HepG2 (cell line): ENCODE data around the gene CDK5RAP1. TPM values are rescaled to one million over a fixed set of nuclear protein-coding genes. Genes with fewer than 3 reads are reported as not detected.
A peak's percentile ranks its signal among the peaks of the same experiment; 100 is the strongest.

ENCODE experiments used
- ATAC-seq: fragments of 200-7000 bp; cut with Tn5 transposase; 3 replicates; pipeline ENCODE4 v1.9.1; 2020; ENCODE audit warnings: mild to moderate bottlenecking, moderate library complexity
- BruUV-seq: library from RNA; stranded (reverse); fragments of 400-500 nt; replicated peaks from 2 replicates; lab custom pipeline; 2021; lab: Mats Ljungman, UMichigan
- CTCF ChIA-PET: fragments of 300-600 bp; formaldehyde crosslinking; extraction: SDS; loops from one replicate; lab custom pipeline; 2021; ENCODE audit warnings: low total read pairs, inconsistent platforms, low intra/inter-chr PET ratio; lab: Yijun Ruan, JAX
- POLR2A ChIA-PET: fragments of 350-600 bp; sonication (Branson Sonifier 250); formaldehyde crosslinking; loops from one replicate; lab custom pipeline; 2020; ENCODE audit warnings: antibody characterized with exemption, inconsistent platforms; lab: Yijun Ruan, JAX
- DNase-seq: peaks from one replicate; pipeline ENCODE4 v3.0.0-alpha.2; 2015; ENCODE audit warnings: low spot score
- FAIRE-seq: peaks from 3 replicates; lab custom pipeline; 2011; peaks lifted over from hg19 to GRCh38; lab: Jason Lieb, UNC
- H2AFZ ChIP-seq: one replicate; pipeline ENCODE4 v1.6.1; 2011; ENCODE audit warnings: low read length, inconsistent platforms
- H3K27ac ChIP-seq: fragments of 300-600 bp; 3 replicates; pipeline ENCODE4 v1.8.0; 2011; ENCODE audit warnings: mixed run types, mild to moderate bottlenecking, mixed read lengths, low read length, inconsistent platforms; ENCODE audit not compliant: insufficient read depth; ENCODE audit errors: extremely low read length
- H3K27me3 ChIP-seq, 2 experiments: fragments of 200-600 bp in 1 of 2; 2 replicates in 1 of 2; 3 replicates in 1 of 2; pipeline versions ENCODE4 v1.6.0 to v1.8.0; 2011; ENCODE audit warnings: low read length in 2 of 2, mild to moderate bottlenecking in 2 of 2, moderate library complexity in 2 of 2, inconsistent platforms in 1 of 2; ENCODE audit not compliant: insufficient read depth in 2 of 2, control insufficient read depth in 1 of 2
- H3K36me3 ChIP-seq, 2 experiments: fragments of 200-600 bp in 1 of 2; replicated peaks in 1 of 2; 2 replicates in 1 of 2; 3 replicates in 1 of 2; pipeline versions ENCODE4 v1.5.1 to v1.8.0; 2011; ENCODE audit warnings: low read length in 2 of 2, inconsistent platforms in 1 of 2; ENCODE audit not compliant: insufficient read depth in 2 of 2, control insufficient read depth in 1 of 2
- H3K4me1 ChIP-seq: 2 replicates; pipeline ENCODE4 v1.5.1; 2012; ENCODE audit warnings: low read length, inconsistent platforms; ENCODE audit not compliant: insufficient read depth
- H3K4me2 ChIP-seq: 2 replicates; pipeline ENCODE4 v1.6.0; 2011; ENCODE audit warnings: low read depth, low read length, inconsistent platforms
- H3K4me3 ChIP-seq, 3 experiments: fragments of 200-600 bp in 1 of 3; sonication (generic), shearing (Covaris generic) in 1 of 3; replicated peaks in 1 of 3; 2 replicates each; pipeline ENCODE4 v1.5.1; 2011 to 2016; ENCODE audit warnings: low read length in 3 of 3, inconsistent platforms in 2 of 3, low read depth in 2 of 3, mild to moderate bottlenecking in 2 of 3, control low read depth in 1 of 3, mixed read lengths in 1 of 3; ENCODE audit not compliant: insufficient read depth in 1 of 3
- H3K79me2 ChIP-seq: one replicate; pipeline ENCODE4 v1.6.1; 2011; ENCODE audit warnings: low read length, inconsistent platforms; ENCODE audit not compliant: insufficient read depth
- H3K9ac ChIP-seq: 2 replicates; pipeline ENCODE4 v1.6.0; 2011; ENCODE audit warnings: mild to moderate bottlenecking, low read depth, low read length, inconsistent platforms; ENCODE audit not compliant: insufficient read depth
- H3K9me3 ChIP-seq: 2 replicates; pipeline ENCODE4 v1.5.1; 2012; ENCODE audit warnings: mild to moderate bottlenecking, low read length
- H4K20me1 ChIP-seq: 2 replicates; pipeline ENCODE4 v1.6.0; 2011; ENCODE audit warnings: inconsistent platforms, mild to moderate bottlenecking, low read length, moderate library complexity; ENCODE audit not compliant: insufficient read depth
- GZF1 ChIP-seq: sonication (generic); formaldehyde crosslinking; IDR thresholded peaks from 2 replicates; pipeline ENCODE4 v1.5.1; 2020; ENCODE audit warnings: mild to moderate bottlenecking, missing genetic modification reagents
- MAZ ChIP-seq, 2 experiments: sonication (generic) in 1 of 2; formaldehyde crosslinking in 1 of 2; IDR thresholded peaks; 2 replicates each; pipeline versions ENCODE4 v1.5.0 to v1.6.1; 2012 to 2020; ENCODE audit warnings: low read depth in 2 of 2, mild to moderate bottlenecking in 2 of 2, borderline replicate concordance in 1 of 2, improper control_type of control experiment in 1 of 2, low read length in 1 of 2, missing genetic modification reagents in 1 of 2, moderate library complexity in 1 of 2
- ZBTB20 ChIP-seq: sonication (generic); formaldehyde crosslinking; IDR thresholded peaks from 2 replicates; pipeline ENCODE4 v1.8.1; 2023; ENCODE audit warnings: missing genetic modification reagents, low read depth, mild to moderate bottlenecking, borderline replicate concordance
- ZBTB7A ChIP-seq: sonication (generic); formaldehyde crosslinking; IDR thresholded peaks from 2 replicates; pipeline ENCODE4 v1.8.0; 2022; ENCODE audit warnings: mild to moderate bottlenecking, missing genetic modification reagents
- ZC3H13 ChIP-seq: sonication (generic); formaldehyde crosslinking; IDR thresholded peaks from 2 replicates; pipeline ENCODE4 v1.8.1; 2023; ENCODE audit warnings: mild to moderate bottlenecking, missing genetic modification reagents, moderate library complexity
- ZNF121 ChIP-seq: sonication (generic); formaldehyde crosslinking; IDR thresholded peaks from 2 replicates; pipeline ENCODE4 v1.5.0; 2020; ENCODE audit warnings: mild to moderate bottlenecking, missing genetic modification reagents
- ZNF614 ChIP-seq: IDR thresholded peaks from 2 replicates; pipeline ENCODE4 v1.6.1; 2018; ENCODE audit warnings: missing biosample characterization, missing genetic modification reagents, inconsistent platforms, borderline replicate concordance
- WGBS: methylation state at CpG from one replicate; pipeline ENCODE4 v1.1.6; 2017; ENCODE audit warnings: low lambda C conversion rate; 5-methylcytosine and 5-hydroxymethylcytosine counted together
- in situ Hi-C: cut with HindIII; loops from 2 replicates; pipeline ENCODE4 v1.10.0; 2017; ENCODE audit warnings: low pct_unique_long_range_greater_than_20kb; ENCODE audit not compliant: extremely low pct_ligation_motif_present
- intact Hi-C: fragments of 100-400 bp; cut with micrococcal nuclease; formaldehyde crosslinking; loops from one replicate; pipeline ENCODE4 v1.10.0; 2022; ENCODE audit not compliant: unreplicated experiment
- polyA plus RNA-seq, 8 experiments: library from polyadenylated mRNA; depleted of rRNA in 3 of 8; stranded (reverse) in 7 of 8; unstranded in 1 of 8; fragments of >200 nt; fragmentation: Illumina TruSeq in 4 of 8; extraction: Trizol in 4 of 8; gene quantifications; 2 replicates each; pipeline versions ENCODE4 v1.2.1 to v1.2.3, GENCODE V29; 2011 to 2016; ENCODE audit warnings: low read depth in 4 of 8, missing spikeins in 1 of 8, mixed read lengths in 1 of 8; ENCODE audit not compliant: insufficient read depth in 1 of 8
- total RNA-seq, 5 experiments: library from RNA; depleted of rRNA; stranded (reverse); fragments of >200 nt; fragmentation: Illumina TruSeq; extraction: Trizol; gene quantifications; 2 replicates each; pipeline ENCODE4 v1.2.3, GENCODE V29; 2016; ENCODE audit warnings: low read depth in 1 of 5
- TF ChIP-seq, protein P1 (sequence below): fragments of 450-650 bp; IDR thresholded peaks from 2 replicates; pipeline ENCODE4 v1.6.1; 2017
- TF ChIP-seq, protein P2 (sequence below): sonication (generic); formaldehyde crosslinking; IDR thresholded peaks from 2 replicates; pipeline ENCODE4 v1.4.0; 2020; ENCODE audit warnings: missing genetic modification reagents
- TF ChIP-seq, protein P3 (sequence below): IDR thresholded peaks from 2 replicates; pipeline ENCODE4 v1.6.1; 2016; ENCODE audit warnings: low read depth
- TF ChIP-seq, protein P4 (sequence below): sonication (generic); formaldehyde crosslinking; IDR thresholded peaks from 2 replicates; pipeline ENCODE4 v1.4.0; 2020; ENCODE audit warnings: missing genetic modification reagents, borderline replicate concordance
- TF ChIP-seq, protein P5 (sequence below), 2 experiments: fragments of 450-650 bp in 1 of 2; sonication (generic) in 1 of 2; formaldehyde crosslinking; IDR thresholded peaks; 2 replicates each; pipeline versions ENCODE4 v1.5.0 to v1.8.0; 2020 to 2022; ENCODE audit warnings: mild to moderate bottlenecking in 1 of 2, missing genetic modification reagents in 1 of 2

CDK5RAP1 gene
- total and polyA plus RNA-seq, 2 of the 13 experiments (the other 11 are each of a cell fraction or from before 2014, with no cell fraction given), result 53.6 to 98.2 TPM

DNA sequence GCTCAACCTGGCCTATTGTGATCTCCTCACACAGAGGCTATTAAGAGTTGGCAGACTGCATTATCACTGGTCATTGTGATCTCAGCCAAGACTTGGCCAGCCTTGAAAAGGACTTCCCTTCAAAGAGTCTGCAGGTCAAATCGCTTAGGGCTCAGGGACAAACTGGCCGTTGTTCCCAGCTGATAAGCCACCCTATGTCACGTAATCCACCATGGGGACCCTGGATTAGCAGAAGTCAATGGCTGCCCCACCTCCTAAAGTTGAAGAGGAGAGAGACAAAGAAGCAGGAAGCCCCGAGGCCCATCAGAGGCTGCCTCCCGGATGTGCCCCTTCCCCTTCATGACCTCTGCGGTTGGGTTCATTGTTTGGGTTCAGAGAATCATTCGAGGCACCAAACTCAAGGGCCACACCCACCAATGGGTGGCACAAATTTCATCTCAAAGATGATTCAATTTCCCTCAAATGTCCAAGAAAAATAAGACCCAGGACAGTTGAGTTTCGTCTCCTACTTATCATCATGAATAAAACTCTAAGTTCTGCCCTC lies 61.7 kb downstream of the CDK5RAP1 start (continued):
- TF ChIP-seq, protein P1, sequence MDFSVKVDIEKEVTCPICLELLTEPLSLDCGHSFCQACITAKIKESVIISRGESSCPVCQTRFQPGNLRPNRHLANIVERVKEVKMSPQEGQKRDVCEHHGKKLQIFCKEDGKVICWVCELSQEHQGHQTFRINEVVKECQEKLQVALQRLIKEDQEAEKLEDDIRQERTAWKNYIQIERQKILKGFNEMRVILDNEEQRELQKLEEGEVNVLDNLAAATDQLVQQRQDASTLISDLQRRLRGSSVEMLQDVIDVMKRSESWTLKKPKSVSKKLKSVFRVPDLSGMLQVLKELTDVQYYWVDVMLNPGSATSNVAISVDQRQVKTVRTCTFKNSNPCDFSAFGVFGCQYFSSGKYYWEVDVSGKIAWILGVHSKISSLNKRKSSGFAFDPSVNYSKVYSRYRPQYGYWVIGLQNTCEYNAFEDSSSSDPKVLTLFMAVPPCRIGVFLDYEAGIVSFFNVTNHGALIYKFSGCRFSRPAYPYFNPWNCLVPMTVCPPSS, result no peak
- TF ChIP-seq ZC3H13 (no peak), ZBTB20 (CRISPR knock-in tag) (no peak), ZBTB7A (CRISPR knock-in tag) (peak; percentile 99)
- TF ChIP-seq, protein P2, sequence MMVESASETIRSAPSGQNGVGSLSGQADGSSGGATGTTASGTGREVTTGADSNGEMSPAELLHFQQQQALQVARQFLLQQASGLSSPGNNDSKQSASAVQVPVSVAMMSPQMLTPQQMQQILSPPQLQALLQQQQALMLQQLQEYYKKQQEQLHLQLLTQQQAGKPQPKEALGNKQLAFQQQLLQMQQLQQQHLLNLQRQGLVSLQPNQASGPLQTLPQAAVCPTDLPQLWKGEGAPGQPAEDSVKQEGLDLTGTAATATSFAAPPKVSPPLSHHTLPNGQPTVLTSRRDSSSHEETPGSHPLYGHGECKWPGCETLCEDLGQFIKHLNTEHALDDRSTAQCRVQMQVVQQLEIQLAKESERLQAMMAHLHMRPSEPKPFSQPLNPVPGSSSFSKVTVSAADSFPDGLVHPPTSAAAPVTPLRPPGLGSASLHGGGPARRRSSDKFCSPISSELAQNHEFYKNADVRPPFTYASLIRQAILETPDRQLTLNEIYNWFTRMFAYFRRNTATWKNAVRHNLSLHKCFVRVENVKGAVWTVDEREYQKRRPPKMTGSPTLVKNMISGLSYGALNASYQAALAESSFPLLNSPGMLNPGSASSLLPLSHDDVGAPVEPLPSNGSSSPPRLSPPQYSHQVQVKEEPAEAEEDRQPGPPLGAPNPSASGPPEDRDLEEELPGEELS, result peak; percentile 82
- TF ChIP-seq, all 625 proteins: peak for 127

DNA sequence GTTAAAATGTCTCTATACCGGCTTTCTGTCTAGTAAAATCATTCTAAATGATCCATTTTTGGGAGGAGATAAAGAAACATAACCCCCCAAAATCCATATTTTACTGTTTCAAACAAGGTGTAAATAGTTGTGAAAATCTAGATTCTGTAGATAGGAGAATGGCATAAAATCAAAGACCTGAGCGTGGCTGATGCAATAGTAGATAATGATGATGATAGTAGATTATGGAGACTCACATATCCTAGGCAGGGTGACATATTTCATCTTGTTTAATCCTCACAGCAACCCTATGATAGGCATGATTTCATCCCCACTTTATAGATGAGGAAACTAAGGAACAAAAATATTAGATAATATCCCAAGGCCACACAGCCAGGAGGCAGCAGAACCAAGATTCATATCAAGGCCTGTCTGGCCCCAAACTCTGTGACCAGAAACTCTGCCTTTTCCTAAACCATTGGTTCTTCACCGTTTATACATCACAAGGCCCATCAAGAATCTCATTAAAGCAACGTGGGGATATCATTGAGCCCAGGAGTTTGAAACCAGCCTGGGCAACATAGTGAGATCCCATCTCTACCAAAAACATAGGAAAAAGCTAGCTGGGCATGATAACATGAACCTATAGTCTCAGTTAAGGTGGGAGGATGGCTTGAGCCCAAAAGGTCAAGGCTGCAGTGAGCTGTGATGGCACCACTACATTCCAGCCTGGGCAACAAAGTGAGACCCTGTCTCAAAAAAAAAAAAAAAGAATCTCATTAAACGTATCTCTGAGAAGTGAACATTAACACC lies 62.7 kb downstream of the CDK5RAP1 start:
- FAIRE-seq (no peak), ATAC-seq (no peak), DNase-seq (no peak)
- Histone ChIP-seq H3K4me3 (peak overlapping the region in 2 of 3 experiments; percentile 0 to 17; a peak in 1 of 6 replicates), H2AFZ (no peak overlapping the region), H3K9me3 (no peaks in the 10 kb centered on the region), H3K4me2 (peak overlapping the region; percentile 59), H3K79me2 (no peaks in the 10 kb centered on the region), H3K36me3 (no peaks in the 10 kb centered on the region), H4K20me1 (no peaks in the 10 kb centered on the region), H3K4me1 (peaks cover 66% of the 10 kb centered on the region), H3K9ac (peak overlapping the region; percentile 17; the same call in 1 of the 2 replicates), H3K27me3 (peaks cover 0 to 6% of the 10 kb centered on the region in 2 experiments; a peak in 1 of 5 replicates), H3K27ac (no peak overlapping the region)
- WGBS, result 70% methylated on average over 5 of the region's 5 CpGs
- in situ Hi-C loops (no loop called here), intact Hi-C loops (loop anchor here (2.0 kb wide), 1 partner anchor 18 kb away; no protein-coding TSS in a partner anchor)
- ChIA-PET CTCF (no interaction called here), POLR2A (interaction anchor here (1.0 kb wide), 1 partner anchor 35 kb away, joined by 3 read pairs; no protein-coding TSS in a partner anchor)
- no TSS peak for BruUV-seq
- TF ChIP-seq, protein P3, sequence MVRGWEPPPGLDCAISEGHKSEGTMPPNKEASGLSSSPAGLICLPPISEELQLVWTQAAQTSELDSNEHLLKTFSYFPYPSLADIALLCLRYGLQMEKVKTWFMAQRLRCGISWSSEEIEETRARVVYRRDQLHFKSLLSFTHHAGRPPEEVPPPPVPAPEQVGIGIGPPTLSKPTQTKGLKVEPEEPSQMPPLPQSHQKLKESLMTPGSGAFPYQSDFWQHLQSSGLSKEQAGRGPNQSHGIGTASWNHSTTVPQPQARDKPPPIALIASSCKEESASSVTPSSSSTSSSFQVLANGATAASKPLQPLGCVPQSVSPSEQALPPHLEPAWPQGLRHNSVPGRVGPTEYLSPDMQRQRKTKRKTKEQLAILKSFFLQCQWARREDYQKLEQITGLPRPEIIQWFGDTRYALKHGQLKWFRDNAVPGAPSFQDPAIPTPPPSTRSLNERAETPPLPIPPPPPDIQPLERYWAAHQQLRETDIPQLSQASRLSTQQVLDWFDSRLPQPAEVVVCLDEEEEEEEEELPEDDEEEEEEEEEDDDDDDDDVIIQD (CRISPR knock-in tag), result 0 out of 2 replicates have a peak, but pooled peaks have one; percentile 10
- TF ChIP-seq, protein P4, sequence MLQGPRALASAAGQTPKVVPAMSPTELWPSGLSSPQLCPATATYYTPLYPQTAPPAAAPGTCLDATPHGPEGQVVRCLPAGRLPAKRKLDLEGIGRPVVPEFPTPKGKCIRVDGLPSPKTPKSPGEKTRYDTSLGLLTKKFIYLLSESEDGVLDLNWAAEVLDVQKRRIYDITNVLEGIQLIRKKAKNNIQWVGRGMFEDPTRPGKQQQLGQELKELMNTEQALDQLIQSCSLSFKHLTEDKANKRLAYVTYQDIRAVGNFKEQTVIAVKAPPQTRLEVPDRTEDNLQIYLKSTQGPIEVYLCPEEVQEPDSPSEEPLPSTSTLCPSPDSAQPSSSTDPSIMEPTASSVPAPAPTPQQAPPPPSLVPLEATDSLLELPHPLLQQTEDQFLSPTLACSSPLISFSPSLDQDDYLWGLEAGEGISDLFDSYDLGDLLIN, result 0 out of 2 replicates have a peak, but pooled peaks have one; percentile 7
- TF ChIP-seq ZNF614 (peak; percentile 5; the same call in 1 of the 2 replicates), ZNF121 (peak; percentile 98), GZF1 (CRISPR knock-in tag) (no peak), MAZ (IDR thresholded peaks at IDR 0.05; ENCODE audit: borderline replicate concordance, low read depth, low read length) (no peak), MAZ (CRISPR knock-in tag; IDR thresholded peaks at IDR 0.05; ENCODE audit: low read depth) (no peak)
- TF ChIP-seq, protein P5, sequence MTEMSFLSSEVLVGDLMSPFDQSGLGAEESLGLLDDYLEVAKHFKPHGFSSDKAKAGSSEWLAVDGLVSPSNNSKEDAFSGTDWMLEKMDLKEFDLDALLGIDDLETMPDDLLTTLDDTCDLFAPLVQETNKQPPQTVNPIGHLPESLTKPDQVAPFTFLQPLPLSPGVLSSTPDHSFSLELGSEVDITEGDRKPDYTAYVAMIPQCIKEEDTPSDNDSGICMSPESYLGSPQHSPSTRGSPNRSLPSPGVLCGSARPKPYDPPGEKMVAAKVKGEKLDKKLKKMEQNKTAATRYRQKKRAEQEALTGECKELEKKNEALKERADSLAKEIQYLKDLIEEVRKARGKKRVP (CRISPR knock-in tag; IDR thresholded peaks at IDR 0.05), result peak in 1 of 2 experiments; percentile 84; a peak in 3 of 4 replicates
